ENCODE results near the gene PCOLCE2. TPM values are rescaled to one million over a fixed set of nuclear protein-coding genes. Genes with fewer than 3 reads are reported as not detected.
"Not testable (repeated sequence)": the region's sequence is repeated elsewhere in the genome, so short reads cannot be mapped to it uniquely, and the experiment has no call there.

Gene PCOLCE2
- total RNA-seq, 1 donor from 2014 or later = 4.2 TPM

GRCh38 chr3:142886021-142886420 is 2.9 kb downstream of the PCOLCE2 start:
- peaks cover 22% of the 10 kb centered on the region for H3K27me3 Mint-ChIP-seq (ENCODE audit: low read depth)
- no peak overlapping the region for H3K27ac Mint-ChIP-seq
- no peak for DNase-seq (ENCODE audit: low spot score in 2 of 2, unreplicated experiment in 2 of 2)
- H3K36me3 Mint-ChIP-seq = no peaks in the 10 kb centered on the region
- H3K9me3 Mint-ChIP-seq = no peaks in the 10 kb centered on the region
- no peak overlapping the region for H3K4me3 Mint-ChIP-seq
- peaks cover 18% of the 10 kb centered on the region for H3K4me1 Mint-ChIP-seq
- TF ChIP-seq, protein P1, sequence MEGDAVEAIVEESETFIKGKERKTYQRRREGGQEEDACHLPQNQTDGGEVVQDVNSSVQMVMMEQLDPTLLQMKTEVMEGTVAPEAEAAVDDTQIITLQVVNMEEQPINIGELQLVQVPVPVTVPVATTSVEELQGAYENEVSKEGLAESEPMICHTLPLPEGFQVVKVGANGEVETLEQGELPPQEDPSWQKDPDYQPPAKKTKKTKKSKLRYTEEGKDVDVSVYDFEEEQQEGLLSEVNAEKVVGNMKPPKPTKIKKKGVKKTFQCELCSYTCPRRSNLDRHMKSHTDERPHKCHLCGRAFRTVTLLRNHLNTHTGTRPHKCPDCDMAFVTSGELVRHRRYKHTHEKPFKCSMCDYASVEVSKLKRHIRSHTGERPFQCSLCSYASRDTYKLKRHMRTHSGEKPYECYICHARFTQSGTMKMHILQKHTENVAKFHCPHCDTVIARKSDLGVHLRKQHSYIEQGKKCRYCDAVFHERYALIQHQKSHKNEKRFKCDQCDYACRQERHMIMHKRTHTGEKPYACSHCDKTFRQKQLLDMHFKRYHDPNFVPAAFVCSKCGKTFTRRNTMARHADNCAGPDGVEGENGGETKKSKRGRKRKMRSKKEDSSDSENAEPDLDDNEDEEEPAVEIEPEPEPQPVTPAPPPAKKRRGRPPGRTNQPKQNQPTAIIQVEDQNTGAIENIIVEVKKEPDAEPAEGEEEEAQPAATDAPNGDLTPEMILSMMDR (IDR thresholded peaks at IDR 0.05; ENCODE audit: unreplicated experiment) = no peak

DNA sequence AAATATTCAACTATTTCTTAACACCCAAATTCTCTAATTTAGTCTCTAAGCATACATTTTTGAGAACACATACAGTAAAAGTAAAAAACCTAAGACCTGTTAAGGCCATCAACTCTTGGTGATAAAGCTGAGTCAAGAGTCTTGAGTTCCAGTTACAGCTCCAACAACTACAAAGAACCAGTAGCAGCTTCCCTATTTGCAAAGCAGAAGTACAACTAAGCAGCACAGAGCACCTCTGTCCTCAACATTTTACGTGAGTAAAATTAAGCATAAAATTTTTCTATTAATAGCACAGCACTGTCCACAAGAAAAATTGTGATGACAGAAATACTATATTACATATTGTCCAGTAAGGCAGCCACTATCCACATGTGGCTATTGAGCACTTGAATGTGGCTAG is 4.4 kb downstream of the PCOLCE2 start:
- TF ChIP-seq, protein P1 (IDR thresholded peaks at IDR 0.05; ENCODE audit: unreplicated experiment) = no peak
- Mint-ChIP-seq H3K27ac (no peak overlapping the region), H3K4me3 (no peak overlapping the region), H3K27me3 (ENCODE audit: low read depth) (peaks cover 11% of the 10 kb centered on the region), H3K4me1 (peaks cover 17% of the 10 kb centered on the region), H3K36me3 (no peaks in the 10 kb centered on the region), H3K9me3 (no peaks in the 10 kb centered on the region)
- DNase-seq (ENCODE audit: low spot score in 2 of 2, unreplicated experiment in 2 of 2) = no peak

DNA sequence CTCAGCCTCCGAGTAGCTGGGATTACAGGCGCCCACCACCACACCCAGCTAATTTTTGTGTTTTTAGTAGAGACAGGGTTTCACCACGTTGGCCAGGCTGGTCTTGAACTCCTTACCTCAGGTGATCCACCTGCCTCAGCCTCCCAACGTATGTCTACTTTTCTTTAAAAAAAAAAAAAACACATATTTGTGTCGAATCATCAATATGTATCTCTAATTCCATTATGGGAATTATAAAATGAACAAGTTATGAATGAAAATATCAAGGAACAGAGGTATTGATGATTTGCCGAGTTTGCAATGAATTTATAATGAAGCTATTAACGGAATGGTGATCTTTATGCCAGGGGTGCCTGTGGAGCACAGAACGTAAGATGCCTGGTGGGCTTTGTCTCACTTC is 5.3 kb downstream of the PCOLCE2 start:
- not testable (repeated sequence) for DNase-seq (ENCODE audit: low spot score in 2 of 2, unreplicated experiment in 2 of 2); H3K4me3 Mint-ChIP-seq; H3K9me3 Mint-ChIP-seq; H3K27me3 Mint-ChIP-seq (ENCODE audit: low read depth); H3K27ac Mint-ChIP-seq; H3K36me3 Mint-ChIP-seq
- peaks cover 15% of the 10 kb centered on the region for H3K4me1 Mint-ChIP-seq

- Mint-ChIP-seq H3K9me3 (no peaks in the 10 kb centered on the region), H3K27ac (no peak overlapping the region), H3K4me1 (no peaks in the 10 kb centered on the region), H3K27me3 (ENCODE audit: low read depth) (peaks cover 5% of the 10 kb centered on the region), H3K36me3 (no peaks in the 10 kb centered on the region), H3K4me3 (no peak overlapping the region)
- no peak for DNase-seq (ENCODE audit: low spot score in 2 of 2, unreplicated experiment in 2 of 2)
- TF ChIP-seq, protein P1 (IDR thresholded peaks at IDR 0.05; ENCODE audit: unreplicated experiment) = no peak
Observed at GRCh38 chr3:142881445-142882224, 7.2 kb downstream of the PCOLCE2 start.

GRCh38 chr3:142878649-142879300 is 10.1 kb downstream of the PCOLCE2 start:
- H3K27me3 Mint-ChIP-seq (ENCODE audit: low read depth) = no peaks in the 10 kb centered on the region
- no peaks in the 10 kb centered on the region for H3K4me1 Mint-ChIP-seq
- DNase-seq (ENCODE audit: low spot score in 2 of 2, unreplicated experiment in 2 of 2) = no peak
- no peak overlapping the region for H3K27ac Mint-ChIP-seq
- no peak overlapping the region for H3K4me3 Mint-ChIP-seq
- TF ChIP-seq, protein P1 (IDR thresholded peaks at IDR 0.05; ENCODE audit: unreplicated experiment) = no peak
- no peaks in the 10 kb centered on the region for H3K9me3 Mint-ChIP-seq
- no peaks in the 10 kb centered on the region for H3K36me3 Mint-ChIP-seq

DNA sequence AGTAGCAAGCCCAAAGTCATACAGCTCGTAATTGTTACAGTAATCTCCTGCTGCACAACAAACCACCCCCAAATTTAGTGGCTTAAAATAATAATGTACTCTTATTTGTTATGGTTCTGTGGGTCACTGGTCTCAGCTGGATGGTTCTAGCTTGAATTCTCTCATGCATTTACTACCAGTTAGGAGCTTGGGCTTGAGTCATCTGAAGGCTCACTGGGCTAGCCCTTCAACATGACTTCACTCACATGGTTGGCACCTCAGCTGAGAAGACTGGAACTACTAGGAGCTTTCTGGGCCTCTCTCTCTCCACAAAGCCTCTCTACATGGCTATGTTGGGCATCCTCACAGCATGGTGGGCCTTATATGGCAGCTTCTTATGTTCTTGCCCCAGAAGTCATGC is 12.5 kb downstream of the PCOLCE2 start:
- H3K9me3 Mint-ChIP-seq = no peaks in the 10 kb centered on the region
- no peak for DNase-seq (ENCODE audit: low spot score in 2 of 2, unreplicated experiment in 2 of 2)
- no peak overlapping the region for H3K4me3 Mint-ChIP-seq
- H3K27ac Mint-ChIP-seq = no peak overlapping the region
- H3K36me3 Mint-ChIP-seq = no peaks in the 10 kb centered on the region
- H3K4me1 Mint-ChIP-seq = no peaks in the 10 kb centered on the region
- no peaks in the 10 kb centered on the region for H3K27me3 Mint-ChIP-seq (ENCODE audit: low read depth)
- TF ChIP-seq, protein P1 (IDR thresholded peaks at IDR 0.05; ENCODE audit: unreplicated experiment) = no peak

All from mesothelial cell of epicardium (in vitro differentiated cells).